Smooth muscle cell (in vitro differentiated cells): ENCODE results near the gene CD24. TPM values are rescaled to one million over a fixed set of nuclear protein-coding genes. Genes with fewer than 3 reads are reported as not detected.

Experiments
- DNase-seq: peaks from one replicate; lab custom pipeline; 2025; ENCODE audit not compliant: unreplicated experiment; lab: John Stamatoyannopoulos, UW
- H2AFZ ChIP-seq: fragments of 200-600 bp; sonication (generic); 2 replicates; pipeline ENCODE4 v1.6.0; 2016; ENCODE audit warnings: antibody characterized with exemption, low read depth, mild to moderate bottlenecking
- H3F3A ChIP-seq: fragments of 200-600 bp; sonication (generic); 2 replicates; pipeline ENCODE4 v1.6.0; 2017; ENCODE audit warnings: antibody characterized with exemption, low read depth
- H3K27ac ChIP-seq: fragments of 200-600 bp; sonication (generic); 2 replicates; pipeline ENCODE4 v1.5.1; 2016; ENCODE audit warnings: low read depth, mild to moderate bottlenecking
- H3K27me3 ChIP-seq: fragments of 200-600 bp; sonication (generic); 2 replicates; pipeline ENCODE4 v1.6.1; 2016; ENCODE audit warnings: low read depth, mild to moderate bottlenecking
- H3K36me3 ChIP-seq: fragments of 200-600 bp; sonication (generic); 2 replicates; pipeline ENCODE4 v1.5.1; 2016; ENCODE audit warnings: low read depth
- H3K4me1 ChIP-seq: fragments of 200-600 bp; sonication (generic); 2 replicates; pipeline ENCODE4 v1.5.1; 2016; ENCODE audit warnings: low read depth
- H3K4me2 ChIP-seq: fragments of 200-600 bp; sonication (generic); 2 replicates; pipeline ENCODE4 v1.6.0; 2016; ENCODE audit warnings: mild to moderate bottlenecking
- H3K4me3 ChIP-seq: fragments of 200-600 bp; sonication (generic); 2 replicates; pipeline ENCODE4 v1.5.1; 2016; ENCODE audit warnings: mild to moderate bottlenecking
- H3K79me2 ChIP-seq: fragments of 200-600 bp; sonication (generic); 2 replicates; pipeline ENCODE4 v1.6.0; 2016; ENCODE audit warnings: low read depth, mild to moderate bottlenecking
- H3K9ac ChIP-seq: fragments of 200-600 bp; sonication (generic); 2 replicates; pipeline ENCODE4 v1.6.0; 2016; ENCODE audit warnings: low read depth
- H3K9me3 ChIP-seq: fragments of 200-600 bp; sonication (generic); replicated peaks from 2 replicates; pipeline ENCODE4 v1.5.1; 2016; ENCODE audit warnings: low read depth
- H4K20me1 ChIP-seq: fragments of 200-600 bp; sonication (generic); 2 replicates; pipeline ENCODE4 v1.6.0; 2016; ENCODE audit warnings: low read depth
- WGBS: methylation state at CpG from one replicate; pipeline ENCODE4 v1.1.7; 2016; ENCODE audit warnings: low lambda C conversion rate; 5-methylcytosine and 5-hydroxymethylcytosine counted together
- polyA plus RNA-seq: library from polyadenylated mRNA; unstranded; fragments of >200 nt; fragmentation: Nextera tagmentation; extraction: Ambion mirVana; gene quantifications from 2 replicates; pipeline ENCODE4 v1.2.1, GENCODE V29; 2016
- total RNA-seq: library from RNA; depleted of rRNA; stranded (reverse); fragments of >200 nt; gene quantifications from 2 replicates; pipeline ENCODE4 v1.2.3, GENCODE V29; 2014
- TF ChIP-seq, protein P1 (sequence below): fragments of 200-600 bp; sonication (generic); IDR thresholded peaks from 2 replicates; pipeline ENCODE4 v1.5.1; 2017; ENCODE audit warnings: borderline replicate concordance, mild to moderate bottlenecking, antibody characterized with exemption; ENCODE audit not compliant: insufficient read depth, poor library complexity, severe bottlenecking

The CD24 gene
- total and polyA plus RNA-seq, 2 experiments from 2014 or later = 46.7 to 377 TPM

DNA sequence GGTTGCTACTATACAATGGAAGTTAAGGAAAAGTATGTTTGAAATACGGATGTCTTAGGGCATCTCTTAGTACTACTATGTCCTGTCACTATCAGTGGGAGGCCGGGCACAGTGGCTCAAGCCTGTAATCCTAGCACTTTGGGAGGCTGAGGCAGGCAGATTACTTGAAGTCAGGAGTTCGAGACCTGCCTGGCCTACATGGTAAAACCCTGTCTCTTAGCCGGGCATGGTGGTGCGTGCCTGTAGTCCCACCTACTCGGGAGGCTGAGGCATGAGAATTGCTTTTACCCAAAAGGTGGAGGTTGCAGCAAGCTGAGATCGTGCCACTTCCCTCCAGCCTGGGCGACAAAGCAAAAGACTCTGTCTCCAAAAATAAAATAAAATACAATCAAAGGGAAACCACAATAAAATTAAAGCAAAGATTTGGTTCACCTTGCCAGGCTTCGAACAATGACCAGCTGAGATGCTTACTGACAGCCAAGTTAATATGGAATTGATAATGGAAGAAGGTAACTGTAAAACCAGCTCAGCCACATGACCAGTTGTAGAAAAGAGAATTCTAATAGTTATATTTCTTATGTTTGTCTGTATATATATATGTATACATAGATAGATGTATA is 6.5 kb downstream of the CD24 start:
- H3K4me1 ChIP-seq = no peaks in the 10 kb centered on the region
- no peak overlapping the region for H2AFZ ChIP-seq
- peaks cover 5% of the 10 kb centered on the region for H3K79me2 ChIP-seq
- H3K27me3 ChIP-seq = peaks cover 13% of the 10 kb centered on the region
- H3K27ac ChIP-seq = no peak overlapping the region
- 73% methylated on average over 9 of the region's 9 CpGs for WGBS
- peaks cover 15% of the 10 kb centered on the region for H4K20me1 ChIP-seq
- DNase-seq = no peak
- H3K4me3 ChIP-seq = no peak overlapping the region
- H3K4me2 ChIP-seq = no peak overlapping the region
- no peaks in the 10 kb centered on the region for H3K9me3 ChIP-seq
- no peak overlapping the region for H3K9ac ChIP-seq
- no peaks in the 10 kb centered on the region for H3K36me3 ChIP-seq
- TF ChIP-seq, protein P1, sequence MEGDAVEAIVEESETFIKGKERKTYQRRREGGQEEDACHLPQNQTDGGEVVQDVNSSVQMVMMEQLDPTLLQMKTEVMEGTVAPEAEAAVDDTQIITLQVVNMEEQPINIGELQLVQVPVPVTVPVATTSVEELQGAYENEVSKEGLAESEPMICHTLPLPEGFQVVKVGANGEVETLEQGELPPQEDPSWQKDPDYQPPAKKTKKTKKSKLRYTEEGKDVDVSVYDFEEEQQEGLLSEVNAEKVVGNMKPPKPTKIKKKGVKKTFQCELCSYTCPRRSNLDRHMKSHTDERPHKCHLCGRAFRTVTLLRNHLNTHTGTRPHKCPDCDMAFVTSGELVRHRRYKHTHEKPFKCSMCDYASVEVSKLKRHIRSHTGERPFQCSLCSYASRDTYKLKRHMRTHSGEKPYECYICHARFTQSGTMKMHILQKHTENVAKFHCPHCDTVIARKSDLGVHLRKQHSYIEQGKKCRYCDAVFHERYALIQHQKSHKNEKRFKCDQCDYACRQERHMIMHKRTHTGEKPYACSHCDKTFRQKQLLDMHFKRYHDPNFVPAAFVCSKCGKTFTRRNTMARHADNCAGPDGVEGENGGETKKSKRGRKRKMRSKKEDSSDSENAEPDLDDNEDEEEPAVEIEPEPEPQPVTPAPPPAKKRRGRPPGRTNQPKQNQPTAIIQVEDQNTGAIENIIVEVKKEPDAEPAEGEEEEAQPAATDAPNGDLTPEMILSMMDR = no peak
- no peaks in the 10 kb centered on the region for H3F3A ChIP-seq

DNA sequence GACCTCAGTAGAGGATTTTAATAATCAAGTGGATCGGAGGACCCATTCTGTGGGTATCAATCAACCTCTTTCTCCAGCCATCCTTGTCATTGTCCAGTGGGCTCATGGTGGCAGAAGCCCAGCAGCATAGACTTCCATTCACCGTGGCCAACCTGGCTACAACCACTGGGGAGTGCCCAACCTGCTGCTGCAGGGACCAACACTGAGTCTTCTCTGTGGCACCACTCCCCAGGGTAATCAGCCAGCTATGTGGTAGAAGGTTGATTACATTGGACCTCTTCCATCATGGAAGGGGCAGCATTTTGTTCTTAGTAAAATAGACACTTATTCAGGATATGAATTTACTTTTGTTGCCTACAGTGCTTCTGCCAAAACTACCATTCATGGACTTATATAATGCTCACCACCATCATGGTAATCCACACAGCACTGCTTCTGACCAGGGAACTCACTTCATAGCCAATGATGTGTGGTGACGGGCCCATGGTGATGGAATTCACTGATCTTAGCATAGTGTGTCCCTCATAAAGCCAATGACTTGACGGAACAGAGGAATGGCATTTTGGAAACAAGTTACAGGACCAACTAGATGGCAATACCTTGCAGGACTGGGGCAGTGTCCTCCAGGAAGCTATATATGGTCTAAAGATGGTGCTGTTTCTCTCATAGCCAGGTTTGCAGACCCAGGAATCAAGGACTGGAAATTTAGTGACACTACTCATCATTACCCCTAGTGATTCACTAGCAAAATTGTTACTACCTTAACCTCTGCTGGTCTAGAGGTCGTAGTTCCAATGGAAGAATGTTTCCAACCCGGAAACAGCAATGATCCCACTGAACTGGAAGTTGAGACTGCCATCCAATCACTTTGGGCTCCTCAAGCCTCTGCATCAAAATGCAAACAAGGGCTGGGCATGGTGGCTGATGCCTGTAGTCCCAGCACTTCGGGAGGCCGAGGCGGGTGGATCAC is 7.6 kb downstream of the CD24 start:
- WGBS = 91% methylated on average over 9 of the region's 9 CpGs
- H3K27ac ChIP-seq = no peak overlapping the region
- peaks cover 2% of the 10 kb centered on the region for H3K79me2 ChIP-seq
- TF ChIP-seq, protein P1 = no peak
- no peaks in the 10 kb centered on the region for H3F3A ChIP-seq
- H3K9me3 ChIP-seq = no peaks in the 10 kb centered on the region
- H2AFZ ChIP-seq = no peak overlapping the region
- H3K4me1 ChIP-seq = no peaks in the 10 kb centered on the region
- no peak overlapping the region for H3K4me3 ChIP-seq
- H3K9ac ChIP-seq = no peak overlapping the region
- peaks cover 5% of the 10 kb centered on the region for H4K20me1 ChIP-seq
- H3K36me3 ChIP-seq = no peaks in the 10 kb centered on the region
- DNase-seq = no peak
- peaks cover 2% of the 10 kb centered on the region for H3K27me3 ChIP-seq
- H3K4me2 ChIP-seq = no peak overlapping the region

DNA sequence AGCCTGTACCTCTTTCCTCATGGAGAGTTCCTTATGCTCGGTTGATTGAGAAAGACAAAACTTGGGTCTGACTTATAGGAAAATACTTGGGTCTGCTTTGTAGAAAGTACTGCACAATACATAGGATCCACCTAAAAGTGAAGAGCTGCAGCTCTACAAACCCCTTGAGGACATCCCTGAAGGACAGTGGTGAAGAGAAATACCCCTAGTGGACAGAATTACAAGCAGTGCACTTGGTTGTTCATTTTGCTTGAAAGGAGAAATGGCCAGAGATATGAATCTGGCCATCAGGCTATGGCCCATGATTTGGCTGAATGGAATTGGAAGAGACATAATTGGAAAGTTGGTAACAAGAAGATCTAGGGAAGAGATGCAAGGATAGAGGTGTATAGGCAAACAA is 8.3 kb downstream of the CD24 start:
- no peaks in the 10 kb centered on the region for H3F3A ChIP-seq
- H3K9ac ChIP-seq = no peak overlapping the region
- 96% methylated on average over 1 of the region's 1 CpG for WGBS
- no peaks in the 10 kb centered on the region for H3K4me1 ChIP-seq
- DNase-seq = no peak
- H3K27ac ChIP-seq = no peak overlapping the region
- H3K4me2 ChIP-seq = no peak overlapping the region
- no peaks in the 10 kb centered on the region for H3K36me3 ChIP-seq
- TF ChIP-seq, protein P1 = no peak
- no peak overlapping the region for H2AFZ ChIP-seq
- no peaks in the 10 kb centered on the region for H3K79me2 ChIP-seq
- H3K9me3 ChIP-seq = no peaks in the 10 kb centered on the region
- H3K27me3 ChIP-seq = no peaks in the 10 kb centered on the region
- no peak overlapping the region for H3K4me3 ChIP-seq
- H4K20me1 ChIP-seq = no peaks in the 10 kb centered on the region
